Ishikawa (cell line): ENCODE results near the gene TAF1L.

Experiments used
- CEBPB ChIP-seq: IDR thresholded peaks from 2 replicates; pipeline ENCODE4 v1.6.1; 2012
- CREB1 ChIP-seq: IDR thresholded peaks from 2 replicates; pipeline ENCODE4 v1.6.1; 2012; ENCODE audit warnings: low read depth
- EGR1 ChIP-seq: IDR thresholded peaks from 2 replicates; pipeline ENCODE4 v1.6.1; 2012
- EP300 ChIP-seq: IDR thresholded peaks from 2 replicates; pipeline ENCODE4 v1.6.1; 2012; ENCODE audit warnings: borderline replicate concordance
- FOXM1 ChIP-seq: IDR thresholded peaks from 2 replicates; pipeline ENCODE4 v1.6.1; 2012; ENCODE audit warnings: low read depth, borderline replicate concordance
- NFIC ChIP-seq: IDR thresholded peaks from 2 replicates; pipeline ENCODE4 v1.6.1; 2012
- RAD21 ChIP-seq: IDR thresholded peaks from 2 replicates; pipeline ENCODE4 v1.6.1; 2012; ENCODE audit warnings: low read depth
- REST ChIP-seq: IDR thresholded peaks from 2 replicates; pipeline ENCODE4 v1.6.1; 2012; ENCODE audit warnings: low read depth, mild to moderate bottlenecking
- TAF1 ChIP-seq: IDR thresholded peaks from 2 replicates; pipeline ENCODE4 v1.6.1; 2012; ENCODE audit warnings: low read depth, mild to moderate bottlenecking
- TCF12 ChIP-seq: IDR thresholded peaks from 2 replicates; pipeline ENCODE4 v1.6.1; 2012; ENCODE audit warnings: low read depth
- TEAD4 ChIP-seq: IDR thresholded peaks from 2 replicates; pipeline ENCODE4 v1.6.1; 2012
- YY1 ChIP-seq: IDR thresholded peaks from 2 replicates; pipeline ENCODE4 v1.6.1; 2012; ENCODE audit warnings: low read depth
- ZBTB7A ChIP-seq: IDR thresholded peaks from 2 replicates; pipeline ENCODE4 v1.6.1; 2012; ENCODE audit warnings: low read depth
- TF ChIP-seq, protein P1 (sequence below): IDR thresholded peaks from 2 replicates; pipeline ENCODE4 v1.6.1; 2012
- TF ChIP-seq, protein P2 (sequence below): IDR thresholded peaks from 2 replicates; pipeline ENCODE4 v1.6.1; 2012

The TAF1L gene

DNA sequence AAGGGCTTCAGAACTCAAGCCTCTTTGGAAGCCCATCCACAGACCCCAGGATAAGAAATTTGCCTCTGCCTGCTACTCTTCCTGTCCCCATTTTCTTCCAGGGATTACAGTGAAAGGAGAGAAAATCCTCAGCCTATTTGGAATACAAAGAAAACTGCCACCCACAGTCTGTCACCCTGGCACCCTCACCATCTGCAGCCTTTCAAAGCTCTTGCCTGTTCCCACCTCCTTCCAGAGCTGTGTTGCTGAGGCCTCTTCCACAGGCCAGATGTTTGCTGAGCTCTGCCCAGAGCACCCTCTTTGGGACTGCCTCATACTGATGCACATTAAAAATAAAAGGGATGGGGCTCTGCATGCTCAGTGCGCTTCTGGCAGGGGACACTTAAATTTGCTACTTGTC, 35.9 kb upstream of the TAF1L start:
- TF ChIP-seq EP300, result no peak
- no peak for TF ChIP-seq RAD21
- no peak for TF ChIP-seq CEBPB
- no peak for TF ChIP-seq FOXM1
- TF ChIP-seq TCF12, result no peak
- no peak for TF ChIP-seq YY1
- TF ChIP-seq REST, result no peak
- TF ChIP-seq, protein P1, sequence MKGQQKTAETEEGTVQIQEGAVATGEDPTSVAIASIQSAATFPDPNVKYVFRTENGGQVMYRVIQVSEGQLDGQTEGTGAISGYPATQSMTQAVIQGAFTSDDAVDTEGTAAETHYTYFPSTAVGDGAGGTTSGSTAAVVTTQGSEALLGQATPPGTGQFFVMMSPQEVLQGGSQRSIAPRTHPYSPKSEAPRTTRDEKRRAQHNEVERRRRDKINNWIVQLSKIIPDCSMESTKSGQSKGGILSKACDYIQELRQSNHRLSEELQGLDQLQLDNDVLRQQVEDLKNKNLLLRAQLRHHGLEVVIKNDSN, result no peak
- TF ChIP-seq, protein P2, sequence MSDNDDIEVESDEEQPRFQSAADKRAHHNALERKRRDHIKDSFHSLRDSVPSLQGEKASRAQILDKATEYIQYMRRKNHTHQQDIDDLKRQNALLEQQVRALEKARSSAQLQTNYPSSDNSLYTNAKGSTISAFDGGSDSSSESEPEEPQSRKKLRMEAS, result no peak

- TF ChIP-seq RAD21 (no peak), TAF1 (no peak), TEAD4 (no peak), YY1 (no peak), TCF12 (no peak)
These were observed 29.6 kb upstream of the TAF1L start for GRCh38 chr9:32665101-32665500.

GRCh38 chr9:32663741-32664140, 28.3 kb upstream of the TAF1L start:
- TF ChIP-seq NFIC, result no peak
- TF ChIP-seq REST, result no peak

DNA sequence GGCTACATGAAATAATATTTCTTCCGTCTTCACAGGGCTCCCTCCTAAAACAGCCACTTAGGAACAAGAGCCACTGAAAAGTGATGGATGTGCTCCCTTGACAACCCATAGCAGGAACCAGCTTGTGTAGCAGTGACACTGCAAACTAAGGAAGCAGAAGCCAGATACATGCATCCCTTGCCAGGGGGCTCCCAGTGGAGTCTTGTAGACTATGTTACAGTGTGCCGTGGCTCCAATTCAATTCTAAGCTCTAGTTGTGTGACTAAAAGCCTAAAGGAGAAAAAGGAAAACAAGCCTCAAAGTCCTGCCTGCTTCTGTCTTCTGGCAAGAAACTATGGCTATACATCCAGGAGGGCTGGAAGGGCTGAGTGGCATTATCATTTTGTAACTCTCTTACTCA, 12.2 kb upstream of the TAF1L start:
- TF ChIP-seq TCF12 (no peak), CREB1 (no peak), YY1 (no peak), ZBTB7A (no peak), NFIC (no peak), FOXM1 (no peak)
- TF ChIP-seq, protein P1, result no peak

DNA sequence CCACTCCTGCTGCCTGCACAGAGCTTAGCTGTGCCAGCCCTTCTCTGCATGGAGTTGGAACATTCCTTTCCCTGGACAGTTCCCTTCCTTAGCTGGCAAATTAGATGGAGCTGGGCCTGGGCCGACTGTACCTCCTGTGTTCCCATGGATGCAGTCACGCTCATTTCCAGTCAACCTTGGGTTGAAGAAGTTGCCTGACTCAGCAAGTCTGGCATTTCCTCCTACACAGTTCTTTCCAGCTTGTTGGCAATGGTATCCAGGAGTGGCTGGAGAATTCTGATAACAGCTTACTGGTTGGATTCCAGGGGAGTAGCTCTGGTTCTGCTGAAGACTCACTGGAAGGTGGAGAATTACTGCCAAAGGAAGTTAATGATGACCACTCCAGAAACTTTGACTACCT, 9.2 kb upstream of the TAF1L start:
- TF ChIP-seq EGR1 (no peak), REST (peak; percentile 37; the same call in 1 of the 2 replicates)

DNA sequence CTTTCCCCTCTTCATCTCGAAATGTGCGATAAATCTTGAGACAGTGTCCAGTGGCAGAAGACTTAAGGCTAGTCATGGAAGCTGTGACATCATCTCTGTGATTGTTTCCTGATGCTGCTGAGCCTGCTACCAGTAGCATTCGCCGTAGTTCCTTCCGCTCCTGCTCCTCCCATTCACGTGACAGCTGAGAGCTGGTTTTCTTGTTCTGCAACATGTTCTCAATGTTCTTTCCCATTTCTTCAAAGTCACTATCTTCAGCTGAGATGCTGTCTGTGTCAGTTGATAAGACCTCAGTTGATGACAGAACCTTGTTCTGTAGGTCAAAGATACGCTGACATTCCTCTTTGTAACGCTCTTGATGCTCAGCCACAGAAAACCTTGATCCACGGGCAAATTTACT, 3.5 kb downstream of the TAF1L start:
- TF ChIP-seq, protein P1, result no peak
- TF ChIP-seq EGR1 (no peak), NFIC (no peak), YY1 (no peak), RAD21 (no peak), FOXM1 (no peak), CREB1 (no peak), TEAD4 (no peak), ZBTB7A (no peak), EP300 (no peak), CEBPB (no peak), TAF1 (no peak), TCF12 (no peak), REST (no peak)
- TF ChIP-seq, protein P2, result no peak
